Bronchial epithelial cell (primary cell): ENCODE data around the gene ZFAND4. TPM values are rescaled to one million over a fixed set of nuclear protein-coding genes. Genes with fewer than 3 reads are reported as not detected.

Source experiments
- DNase-seq: peaks from one replicate; pipeline ENCODE4 v3.0.0-alpha.2; 2010; ENCODE audit warnings: low read depth
- FAIRE-seq: peaks from 2 replicates; lab custom pipeline; 2011; peaks lifted over from hg19 to GRCh38; lab: Jason Lieb, UNC
- H3K27me3 ChIP-seq: 2 replicates; pipeline ENCODE4 v1.5.1; 2011; ENCODE audit warnings: low read length; ENCODE audit not compliant: control insufficient read depth, insufficient read depth
- H3K36me3 ChIP-seq: 2 replicates; pipeline ENCODE4 v1.5.1; 2011; ENCODE audit warnings: low read length; ENCODE audit not compliant: control insufficient read depth, insufficient read depth
- H3K4me3 ChIP-seq: 2 replicates; pipeline ENCODE4 v1.5.1; 2011; ENCODE audit warnings: mild to moderate bottlenecking, low read depth, low read length, control low read depth
- total RNA-seq: library from RNA; depleted of rRNA; stranded (reverse); fragments of >200 nt; gene quantifications from 2 replicates; pipeline ENCODE4 v1.2.1, GENCODE V29; 2014
- TF ChIP-seq, protein P1 (sequence below): IDR thresholded peaks from 2 replicates; pipeline ENCODE4 v1.5.1; 2011; ENCODE audit warnings: mild to moderate bottlenecking, moderate library complexity, low read length, control low read depth, inconsistent platforms; ENCODE audit not compliant: insufficient read depth, severe bottlenecking

The ZFAND4 gene
- total RNA-seq, 1 donor from 2014 or later, result 3.9 TPM

DNA sequence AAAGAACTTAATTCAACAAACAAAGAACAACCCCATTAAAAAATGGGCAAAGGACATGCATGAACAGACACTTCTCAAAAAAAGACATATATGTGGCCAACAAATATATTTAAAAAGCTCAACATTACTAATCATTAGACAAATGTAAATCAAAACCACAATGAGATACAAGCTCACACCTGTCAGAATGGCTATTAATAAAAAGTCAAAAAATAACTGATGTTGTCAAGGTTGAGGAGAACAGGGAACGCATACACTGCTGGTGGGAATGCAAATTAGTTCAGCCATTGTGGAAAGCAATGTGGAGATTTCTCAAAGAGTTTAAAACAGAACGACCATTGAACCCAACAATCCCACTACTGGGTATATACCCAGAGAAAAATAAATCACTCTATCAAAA is 19.1 kb downstream of the ZFAND4 start:
- no peak overlapping the region for H3K4me3 ChIP-seq
- no peak for DNase-seq
- FAIRE-seq, result no peak
- H3K27me3 ChIP-seq, result no peaks in the 10 kb centered on the region
- TF ChIP-seq, protein P1, sequence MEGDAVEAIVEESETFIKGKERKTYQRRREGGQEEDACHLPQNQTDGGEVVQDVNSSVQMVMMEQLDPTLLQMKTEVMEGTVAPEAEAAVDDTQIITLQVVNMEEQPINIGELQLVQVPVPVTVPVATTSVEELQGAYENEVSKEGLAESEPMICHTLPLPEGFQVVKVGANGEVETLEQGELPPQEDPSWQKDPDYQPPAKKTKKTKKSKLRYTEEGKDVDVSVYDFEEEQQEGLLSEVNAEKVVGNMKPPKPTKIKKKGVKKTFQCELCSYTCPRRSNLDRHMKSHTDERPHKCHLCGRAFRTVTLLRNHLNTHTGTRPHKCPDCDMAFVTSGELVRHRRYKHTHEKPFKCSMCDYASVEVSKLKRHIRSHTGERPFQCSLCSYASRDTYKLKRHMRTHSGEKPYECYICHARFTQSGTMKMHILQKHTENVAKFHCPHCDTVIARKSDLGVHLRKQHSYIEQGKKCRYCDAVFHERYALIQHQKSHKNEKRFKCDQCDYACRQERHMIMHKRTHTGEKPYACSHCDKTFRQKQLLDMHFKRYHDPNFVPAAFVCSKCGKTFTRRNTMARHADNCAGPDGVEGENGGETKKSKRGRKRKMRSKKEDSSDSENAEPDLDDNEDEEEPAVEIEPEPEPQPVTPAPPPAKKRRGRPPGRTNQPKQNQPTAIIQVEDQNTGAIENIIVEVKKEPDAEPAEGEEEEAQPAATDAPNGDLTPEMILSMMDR, result no peak
- H3K36me3 ChIP-seq, result no peaks in the 10 kb centered on the region

DNA sequence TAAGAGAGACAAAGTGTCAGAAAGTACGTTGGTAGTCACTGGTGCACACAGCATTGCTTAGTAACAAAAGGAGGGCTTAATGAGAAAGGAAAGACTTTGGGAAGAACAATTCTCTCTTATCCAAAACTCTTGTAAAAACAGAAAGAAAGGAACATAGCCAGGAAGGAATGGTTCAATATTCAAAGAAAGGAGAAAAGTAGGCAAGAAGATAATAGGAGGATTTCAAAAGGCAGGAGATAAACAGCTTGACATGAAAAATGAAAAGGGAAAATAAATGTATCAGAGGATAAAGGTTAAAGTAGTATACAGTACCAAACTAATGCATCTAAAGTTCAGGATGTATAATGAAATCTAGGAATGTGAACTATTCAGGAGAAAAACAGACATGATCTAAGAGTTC is 20.1 kb downstream of the ZFAND4 start:
- TF ChIP-seq, protein P1, result no peak
- FAIRE-seq (no peak), DNase-seq (no peak)
- Histone ChIP-seq H3K4me3 (no peak overlapping the region), H3K36me3 (no peaks in the 10 kb centered on the region), H3K27me3 (no peaks in the 10 kb centered on the region)

DNA sequence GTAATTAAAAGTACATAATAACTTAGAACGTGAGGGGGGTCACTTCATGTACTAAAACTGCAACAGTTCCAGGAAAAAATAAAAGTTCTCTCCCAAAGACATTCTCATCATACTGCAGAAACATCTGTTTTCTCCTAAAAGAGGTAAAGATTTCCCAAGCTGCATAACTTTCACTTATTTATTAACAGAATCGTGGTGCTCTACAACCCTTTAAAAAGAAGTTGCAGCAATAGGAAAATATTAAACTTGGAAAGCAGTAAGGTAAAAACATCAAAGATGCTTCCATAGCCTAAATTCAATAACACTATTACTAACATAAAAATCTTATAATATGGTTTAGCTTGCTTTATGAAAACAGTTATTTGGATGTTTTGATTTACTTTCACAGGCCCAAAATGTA is 23.3 kb downstream of the ZFAND4 start:
- no peak for DNase-seq
- Histone ChIP-seq H3K4me3 (no peak overlapping the region), H3K36me3 (no peaks in the 10 kb centered on the region), H3K27me3 (no peaks in the 10 kb centered on the region)
- no peak for FAIRE-seq
- TF ChIP-seq, protein P1, result no peak

DNA sequence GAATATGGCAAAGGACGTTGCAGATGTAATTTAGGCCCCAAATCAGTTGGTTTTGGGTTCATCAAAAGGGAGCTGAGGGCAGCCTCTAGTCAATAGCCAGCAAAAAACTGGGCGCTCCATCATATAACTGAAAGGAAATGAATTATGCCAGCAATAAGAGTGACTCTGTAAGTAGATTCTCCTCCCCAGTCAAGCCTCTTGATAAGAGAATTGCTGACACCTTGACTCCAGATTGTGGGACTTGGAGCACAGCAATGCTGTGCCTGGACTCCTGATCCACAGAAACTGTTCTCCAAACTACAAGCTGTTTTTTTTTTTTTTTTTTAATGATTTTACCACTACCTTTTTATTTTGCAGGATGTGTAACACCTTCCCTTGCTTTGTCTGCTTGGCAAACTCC is 25.5 kb downstream of the ZFAND4 start:
- DNase-seq (no peak), FAIRE-seq (no peak)
- H3K4me3 ChIP-seq, result no peak overlapping the region
- no peaks in the 10 kb centered on the region for H3K36me3 ChIP-seq
- TF ChIP-seq, protein P1, result no peak
- no peaks in the 10 kb centered on the region for H3K27me3 ChIP-seq

DNA sequence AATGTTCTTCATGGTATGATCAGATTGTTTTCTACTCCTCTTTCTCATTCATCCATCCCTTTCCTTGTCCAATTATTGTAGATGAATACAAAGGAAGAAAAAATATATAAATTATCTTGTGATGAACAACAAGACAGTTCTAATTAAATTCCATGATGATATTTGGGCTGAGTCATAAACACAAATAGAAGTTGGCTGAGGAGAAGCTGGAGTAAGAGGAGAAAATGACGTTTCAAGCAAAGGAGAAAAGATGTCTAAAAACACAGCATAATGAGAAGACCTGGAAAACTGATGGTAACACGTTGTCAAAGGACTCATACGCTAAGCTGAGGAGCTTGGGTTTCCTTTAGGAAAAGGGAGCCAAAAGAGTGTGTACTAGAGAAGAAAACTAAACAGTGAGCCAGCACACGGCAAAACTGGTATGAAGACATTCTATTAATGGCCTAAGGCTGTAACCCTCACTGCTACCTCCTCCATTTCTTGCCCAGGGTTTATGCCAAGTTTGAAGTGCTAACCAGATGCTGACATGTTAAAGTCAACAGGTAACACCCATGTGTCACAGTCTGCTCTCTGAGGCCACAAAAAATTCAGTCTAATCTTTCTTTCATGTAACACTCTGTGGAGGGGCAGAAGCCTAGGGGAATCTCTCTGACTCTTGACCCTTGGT is 26.1 kb downstream of the ZFAND4 start:
- Histone ChIP-seq H3K36me3 (no peaks in the 10 kb centered on the region), H3K4me3 (no peak overlapping the region), H3K27me3 (no peaks in the 10 kb centered on the region)
- TF ChIP-seq, protein P1, result no peak
- DNase-seq, result peak; percentile 14
- FAIRE-seq, result peak; percentile 28

DNA sequence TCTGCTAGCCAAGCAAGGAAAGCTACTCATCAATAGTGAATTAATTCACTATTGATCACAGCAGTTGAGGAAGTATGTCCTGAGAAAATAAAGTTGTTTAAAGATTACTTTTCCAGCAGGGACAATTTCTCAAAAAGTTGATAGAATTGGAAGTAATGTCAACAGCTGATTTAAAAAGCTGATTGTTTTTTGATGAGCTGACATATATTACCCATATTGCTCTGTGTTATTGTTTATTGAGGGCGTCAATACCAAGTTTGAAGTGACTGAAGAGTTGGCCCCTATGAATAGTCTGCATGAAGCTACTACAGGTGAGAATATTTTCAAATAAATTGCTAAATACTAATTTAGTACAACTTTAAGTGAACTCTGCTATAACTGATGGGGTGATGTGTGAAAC is 28.0 kb downstream of the ZFAND4 start:
- Histone ChIP-seq H3K36me3 (no peaks in the 10 kb centered on the region), H3K4me3 (no peak overlapping the region), H3K27me3 (no peaks in the 10 kb centered on the region)
- TF ChIP-seq, protein P1, result no peak
- FAIRE-seq (no peak), DNase-seq (no peak)
